Hematopoietic multipotent progenitor cell (in vitro differentiated cells): ENCODE results near the gene ADIPOR2. TPM values are rescaled to one million over a fixed set of nuclear protein-coding genes. Genes with fewer than 3 reads are reported as not detected.
"Not testable (repeated sequence)": the region's sequence is repeated elsewhere in the genome, so short reads cannot be mapped to it uniquely, and the experiment has no call there.

Experiments
- DNase-seq, 3 donors: peaks; one replicate each; pipeline ENCODE4 v3.0.0-alpha.2; 2011 to 2015; ENCODE audit warnings: low read depth in 2 of 3, low spot score in 2 of 3
- total RNA-seq: library from RNA; depleted of rRNA; stranded (reverse); fragments of >200 nt; gene quantifications from one replicate; pipeline ENCODE4 v1.2.3, GENCODE V29; 2012

ADIPOR2 gene
- total RNA-seq, 1 donor = 20.2 TPM

- DNase-seq = no peak
Measured at GRCh38 chr12:1809591-1810190, 118.8 kb downstream of the ADIPOR2 start.

GRCh38 chr12:1810201-1810930 lies 119.5 kb downstream of the ADIPOR2 start:
- no peak for DNase-seq

- DNase-seq = no peak
Measured at GRCh38 chr12:1810931-1811280, 120.0 kb downstream of the ADIPOR2 start.

GRCh38 chr12:1811281-1811947 lies 120.5 kb downstream of the ADIPOR2 start:
- peak in 1 of 3 donors; percentile 11 for DNase-seq

GRCh38 chr12:1811948-1812291 lies 121.0 kb downstream of the ADIPOR2 start:
- no peak for DNase-seq

- peak in 2 of 3 donors; percentile 27 to 40 for DNase-seq
Measured at GRCh38 chr12:1812650-1813302, 121.9 kb downstream of the ADIPOR2 start.

- DNase-seq = no peak
Measured at GRCh38 chr12:1814266-1814665, 123.4 kb downstream of the ADIPOR2 start.

GRCh38 chr12:1815108-1815507 lies 124.2 kb downstream of the ADIPOR2 start:
- no peak for DNase-seq

GRCh38 chr12:1815814-1816729 lies 125.2 kb downstream of the ADIPOR2 start:
- DNase-seq = no peak

- DNase-seq = no peak
Measured at GRCh38 chr12:1816730-1817348, 126.0 kb downstream of the ADIPOR2 start.

- DNase-seq = not testable (repeated sequence)
Measured at GRCh38 chr12:1817928-1818327, 127.1 kb downstream of the ADIPOR2 start.

- no peak for DNase-seq
Measured at GRCh38 chr12:1819050-1819449, 128.2 kb downstream of the ADIPOR2 start.

GRCh38 chr12:1819571-1819970 lies 128.7 kb downstream of the ADIPOR2 start:
- no peak for DNase-seq

GRCh38 chr12:1820191-1820895 lies 129.5 kb downstream of the ADIPOR2 start, which contains the start of gene LRTM2:
TSS of gene LRTM2 (plus strand) at chr12:1820565. CDS start at chr12:1828149, 7,584 bp downstream.
- no peak for DNase-seq

- no peak for DNase-seq
Measured at GRCh38 chr12:1820896-1821291, 130.0 kb downstream of the ADIPOR2 start.

- no peak for DNase-seq
Measured at GRCh38 chr12:1821805-1822204, 130.9 kb downstream of the ADIPOR2 start.

GRCh38 chr12:1822699-1823098 lies 131.8 kb downstream of the ADIPOR2 start:
- no peak for DNase-seq

GRCh38 chr12:1823237-1823636 lies 132.4 kb downstream of the ADIPOR2 start:
- DNase-seq = no peak

GRCh38 chr12:1825382-1826102 lies 134.7 kb downstream of the ADIPOR2 start:
- no peak for DNase-seq
